ENCODE results near the gene GTF3C1.

GTF3C1 gene

GRCh38 chr16:27473101-27473900, 76.4 kb downstream of the GTF3C1 start:
- no peak for FAIRE-seq
- no peak for TF ChIP-seq POLR2A (IDR thresholded peaks at IDR 0.05; ENCODE audit: low read depth, low read length)
- no peak for TF ChIP-seq TAF1 (IDR thresholded peaks at IDR 0.05; ENCODE audit: low read depth, low read length)
- no peak for TF ChIP-seq POLR2AphosphoS5 (IDR thresholded peaks at IDR 0.05; ENCODE audit: low read depth, low read length)
- TF ChIP-seq SPI1 (IDR thresholded peaks at IDR 0.05; ENCODE audit: low read depth, low read length): no peak
- no peak for TF ChIP-seq PAX5 (IDR thresholded peaks at IDR 0.05; ENCODE audit: insufficient read depth, low read length, severe bottlenecking)
- TF ChIP-seq POU2F2 (IDR thresholded peaks at IDR 0.05; ENCODE audit: low read depth, low read length): no peak
- no peak for DNase-seq (ENCODE audit: insufficient read length, low spot score)

GRCh38 chr16:27472091-27473020, 77.4 kb downstream of the GTF3C1 start:
- FAIRE-seq: no peak
- TF ChIP-seq TAF1 (IDR thresholded peaks at IDR 0.05; ENCODE audit: low read depth, low read length) (no peak), POLR2AphosphoS5 (IDR thresholded peaks at IDR 0.05; ENCODE audit: low read depth, low read length) (no peak), SPI1 (IDR thresholded peaks at IDR 0.05; ENCODE audit: low read depth, low read length) (no peak), POU2F2 (IDR thresholded peaks at IDR 0.05; ENCODE audit: low read depth, low read length) (no peak), PAX5 (IDR thresholded peaks at IDR 0.05; ENCODE audit: insufficient read depth, low read length, severe bottlenecking) (no peak), POLR2A (IDR thresholded peaks at IDR 0.05; ENCODE audit: low read depth, low read length) (no peak)
- DNase-seq (ENCODE audit: insufficient read length, low spot score): no peak

- DNase-seq (ENCODE audit: insufficient read length, low spot score) (no peak), FAIRE-seq (no peak)
- no peak for TF ChIP-seq POLR2A (IDR thresholded peaks at IDR 0.05; ENCODE audit: low read depth, low read length)
- no peak for TF ChIP-seq TAF1 (IDR thresholded peaks at IDR 0.05; ENCODE audit: low read depth, low read length)
These were observed 78.1 kb downstream of the GTF3C1 start for GRCh38 chr16:27471661-27472060.

- TF ChIP-seq POLR2AphosphoS5 (IDR thresholded peaks at IDR 0.05; ENCODE audit: low read depth, low read length): no peak
- TF ChIP-seq SPI1 (IDR thresholded peaks at IDR 0.05; ENCODE audit: low read depth, low read length): no peak
- TF ChIP-seq TAF1 (IDR thresholded peaks at IDR 0.05; ENCODE audit: low read depth, low read length): no peak
- no peak for TF ChIP-seq PAX5 (IDR thresholded peaks at IDR 0.05; ENCODE audit: insufficient read depth, low read length, severe bottlenecking)
- no peak for TF ChIP-seq POLR2A (IDR thresholded peaks at IDR 0.05; ENCODE audit: low read depth, low read length)
- no peak for TF ChIP-seq POU2F2 (IDR thresholded peaks at IDR 0.05; ENCODE audit: low read depth, low read length)
- DNase-seq (ENCODE audit: insufficient read length, low spot score): no peak
- FAIRE-seq: no peak
These were observed 78.9 kb downstream of the GTF3C1 start for GRCh38 chr16:27470567-27471431.

- no peak for FAIRE-seq
- no peak for TF ChIP-seq POLR2AphosphoS5 (IDR thresholded peaks at IDR 0.05; ENCODE audit: low read depth, low read length)
- TF ChIP-seq POLR2A (IDR thresholded peaks at IDR 0.05; ENCODE audit: low read depth, low read length): no peak
- no peak for TF ChIP-seq PAX5 (IDR thresholded peaks at IDR 0.05; ENCODE audit: insufficient read depth, low read length, severe bottlenecking)
- TF ChIP-seq POU2F2 (IDR thresholded peaks at IDR 0.05; ENCODE audit: low read depth, low read length): no peak
- TF ChIP-seq SPI1 (IDR thresholded peaks at IDR 0.05; ENCODE audit: low read depth, low read length): no peak
- TF ChIP-seq TAF1 (IDR thresholded peaks at IDR 0.05; ENCODE audit: low read depth, low read length): no peak
- DNase-seq (ENCODE audit: insufficient read length, low spot score): no peak
These were observed 80.7 kb downstream of the GTF3C1 start for GRCh38 chr16:27468941-27469531.

GRCh38 chr16:27465483-27465879, 84.2 kb downstream of the GTF3C1 start:
- no peak for TF ChIP-seq POLR2AphosphoS5 (IDR thresholded peaks at IDR 0.05; ENCODE audit: low read depth, low read length)
- TF ChIP-seq POLR2A (IDR thresholded peaks at IDR 0.05; ENCODE audit: low read depth, low read length): no peak
- no peak for TF ChIP-seq POU2F2 (IDR thresholded peaks at IDR 0.05; ENCODE audit: low read depth, low read length)
- no peak for TF ChIP-seq TAF1 (IDR thresholded peaks at IDR 0.05; ENCODE audit: low read depth, low read length)
- no peak for TF ChIP-seq SPI1 (IDR thresholded peaks at IDR 0.05; ENCODE audit: low read depth, low read length)
- no peak for TF ChIP-seq PAX5 (IDR thresholded peaks at IDR 0.05; ENCODE audit: insufficient read depth, low read length, severe bottlenecking)
- DNase-seq (ENCODE audit: insufficient read length, low spot score) (no peak), FAIRE-seq (no peak)

- TF ChIP-seq SPI1 (IDR thresholded peaks at IDR 0.05; ENCODE audit: low read depth, low read length) (no peak), TAF1 (IDR thresholded peaks at IDR 0.05; ENCODE audit: low read depth, low read length) (no peak), POU2F2 (IDR thresholded peaks at IDR 0.05; ENCODE audit: low read depth, low read length) (no peak), POLR2AphosphoS5 (IDR thresholded peaks at IDR 0.05; ENCODE audit: low read depth, low read length) (no peak)
- DNase-seq (ENCODE audit: insufficient read length, low spot score) (no peak), FAIRE-seq (no peak)
These were observed 84.9 kb downstream of the GTF3C1 start for GRCh38 chr16:27464626-27465482.
